H9 (cell line): Measurements from ENCODE around the gene BOLA2B. TPM values are rescaled to one million over a fixed set of nuclear protein-coding genes. Genes with fewer than 3 reads are reported as not detected.

ENCODE experiments used
- DNase-seq: peaks from one replicate; pipeline ENCODE4 v3.0.0-alpha.2; 2017
- H2AFZ ChIP-seq: one replicate; pipeline ENCODE4 v1.6.1; 2013; ENCODE audit warnings: mild to moderate bottlenecking, low read length, control low read depth, moderate library complexity
- H2AK5ac ChIP-seq: 2 replicates; pipeline ENCODE4 v1.6.1; 2013; ENCODE audit warnings: low read length, control low read depth, mixed read lengths; ENCODE audit not compliant: insufficient read length
- H2BK120ac ChIP-seq: one replicate; pipeline ENCODE4 v1.6.1; 2013; ENCODE audit warnings: low read depth, mild to moderate bottlenecking, low read length, control low read depth, inconsistent platforms; ENCODE audit not compliant: poor library complexity, severe bottlenecking
- H2BK12ac ChIP-seq: 2 replicates; pipeline ENCODE4 v1.6.1; 2013; ENCODE audit warnings: low read length, control low read depth, mixed read lengths, low read depth; ENCODE audit not compliant: insufficient read length
- H2BK15ac ChIP-seq: 2 replicates; pipeline ENCODE4 v1.6.1; 2013; ENCODE audit warnings: low read depth, low read length, control low read depth
- H2BK20ac ChIP-seq: one replicate; pipeline ENCODE4 v1.6.1; 2013; ENCODE audit warnings: low read depth, mild to moderate bottlenecking, low read length, control low read depth, inconsistent platforms; ENCODE audit not compliant: poor library complexity, severe bottlenecking
- H2BK5ac ChIP-seq: 2 replicates; pipeline ENCODE4 v1.6.1; 2013; ENCODE audit warnings: low read length, control low read depth, mixed read lengths; ENCODE audit not compliant: insufficient read length
- H3K14ac ChIP-seq: 2 replicates; pipeline ENCODE4 v1.6.1; 2013; ENCODE audit warnings: low read length, control low read depth; ENCODE audit not compliant: insufficient read depth
- H3K18ac ChIP-seq: 2 replicates; pipeline ENCODE4 v1.6.1; 2013; ENCODE audit warnings: low read depth, mild to moderate bottlenecking, mixed read lengths, low read length, control low read depth; ENCODE audit not compliant: insufficient read length
- H3K23ac ChIP-seq: 2 replicates; pipeline ENCODE4 v1.6.1; 2013; ENCODE audit warnings: low read length, control low read depth, mixed read lengths, low read depth; ENCODE audit not compliant: insufficient read length
- H3K23me2 ChIP-seq: 2 replicates; pipeline ENCODE4 v1.6.1; 2013; ENCODE audit warnings: low read depth, mild to moderate bottlenecking, mixed read lengths, low read length, control low read depth; ENCODE audit not compliant: insufficient read length, poor library complexity, severe bottlenecking
- H3K27ac ChIP-seq: 2 replicates; pipeline ENCODE4 v1.5.1; 2013; ENCODE audit warnings: low read length, control low read depth, mixed read lengths, low read depth; ENCODE audit not compliant: insufficient read length
- H3K27me3 ChIP-seq: 2 replicates; pipeline ENCODE4 v1.6.1; 2013; ENCODE audit warnings: low read length, control low read depth, inconsistent platforms; ENCODE audit not compliant: insufficient read depth
- H3K4ac ChIP-seq: 2 replicates; pipeline ENCODE4 v1.6.1; 2013; ENCODE audit warnings: low read depth, mild to moderate bottlenecking, control low read depth, inconsistent platforms, low read length, moderate library complexity
- H3K4me1 ChIP-seq: 2 replicates; pipeline ENCODE4 v1.6.1; 2013; ENCODE audit warnings: low read length, control low read depth, inconsistent platforms; ENCODE audit not compliant: insufficient read depth
- H3K4me2 ChIP-seq: 2 replicates; pipeline ENCODE4 v1.6.1; 2013; ENCODE audit warnings: low read length, control low read depth, mixed read lengths; ENCODE audit not compliant: insufficient read length, insufficient read depth
- H3K56ac ChIP-seq: 2 replicates; pipeline ENCODE4 v1.6.1; 2013; ENCODE audit warnings: low read depth, mild to moderate bottlenecking, mixed read lengths, low read length, control low read depth; ENCODE audit not compliant: insufficient read length
- H3K79me1 ChIP-seq: 2 replicates; pipeline ENCODE4 v1.6.1; 2013; ENCODE audit warnings: low read depth, mild to moderate bottlenecking, moderate library complexity, low read length, control low read depth, inconsistent platforms; ENCODE audit not compliant: insufficient read depth, poor library complexity, severe bottlenecking
- H3K79me2 ChIP-seq: 2 replicates; pipeline ENCODE4 v1.6.1; 2013; ENCODE audit warnings: low read length, control low read depth, inconsistent platforms; ENCODE audit not compliant: insufficient read depth
- H3K9ac ChIP-seq: 2 replicates; pipeline ENCODE4 v1.6.1; 2013; ENCODE audit warnings: low read length, control low read depth, mixed read lengths; ENCODE audit not compliant: insufficient read length; ENCODE audit errors: extremely low read depth
- H3K9me3 ChIP-seq: one replicate; pipeline ENCODE4 v1.6.1; 2013; ENCODE audit warnings: low read depth, low read length, inconsistent platforms; ENCODE audit not compliant: control insufficient read depth
- H3T11ph ChIP-seq: one replicate; pipeline ENCODE4 v1.6.1; 2013; ENCODE audit warnings: mild to moderate bottlenecking, low read length, control low read depth, inconsistent platforms
- H4K20me1 ChIP-seq: one replicate; pipeline ENCODE4 v1.6.1; 2013; ENCODE audit not compliant: control insufficient read depth, insufficient read length, insufficient read depth
- H4K5ac ChIP-seq: 2 replicates; pipeline ENCODE4 v1.6.1; 2013; ENCODE audit warnings: low read depth, mild to moderate bottlenecking, mixed read lengths, low read length, control low read depth; ENCODE audit not compliant: insufficient read length
- H4K8ac ChIP-seq: replicated peaks from 2 replicates; pipeline ENCODE4 v1.6.1; 2013; ENCODE audit warnings: low read length, control low read depth, mixed read lengths, low read depth; ENCODE audit not compliant: insufficient read length
- H4K91ac ChIP-seq: 2 replicates; pipeline ENCODE4 v1.6.1; 2013; ENCODE audit warnings: low read depth, mild to moderate bottlenecking, moderate library complexity, mixed read lengths, low read length, control low read depth; ENCODE audit not compliant: insufficient read length
- H3K27ac Mint-ChIP-seq, 3 experiments: 2 replicates in 2 of 3; 3 replicates in 1 of 3; pipeline ENCODE4 v1.8.0; 2020 to 2021; ENCODE audit warnings: mixed read lengths in 3 of 3, mild to moderate bottlenecking in 1 of 3, moderate library complexity in 1 of 3
- H3K27me3 Mint-ChIP-seq: 2 replicates; pipeline ENCODE4 v1.8.0; 2021; ENCODE audit warnings: low read depth, mild to moderate bottlenecking, moderate library complexity, mixed read lengths
- H3K36me3 Mint-ChIP-seq, 3 experiments: 2 replicates in 2 of 3; 3 replicates in 1 of 3; pipeline ENCODE4 v1.8.0; 2020 to 2021; ENCODE audit warnings: low read depth in 3 of 3, mixed read lengths in 3 of 3; ENCODE audit not compliant: insufficient read depth in 1 of 3
- H3K4me1 Mint-ChIP-seq, 2 experiments: 2 replicates each; pipeline ENCODE4 v1.8.0; 2020; ENCODE audit warnings: mixed read lengths in 2 of 2
- H3K4me3 Mint-ChIP-seq, 2 experiments: 2 replicates in 1 of 2; 3 replicates in 1 of 2; pipeline ENCODE4 v1.8.0; 2020 to 2021; ENCODE audit warnings: mild to moderate bottlenecking in 2 of 2, mixed read lengths in 2 of 2, moderate library complexity in 1 of 2
- H3K9me3 Mint-ChIP-seq, 2 experiments: 2 replicates in 1 of 2; 3 replicates in 1 of 2; pipeline ENCODE4 v1.8.0; 2020; ENCODE audit warnings: mild to moderate bottlenecking in 2 of 2, mixed read lengths in 2 of 2, moderate library complexity in 1 of 2
- CTCF ChIP-seq: fragments of 200-600 bp; sonication (generic); conservative IDR thresholded peaks from 3 replicates; pipeline ENCODE4 v1.8.0; 2021; ENCODE audit warnings: antibody characterized with exemption, mild to moderate bottlenecking
- WGBS: extraction: QIAGEN DNeasy Blood & Tissue Kit; methylation state at CpG from one replicate; pipeline ENCODE4 v1.1.7; 2013; ENCODE audit warnings: missing lambda C conversion rate, low lambda C conversion rate, mixed read lengths; ENCODE audit not compliant: insufficient read length; ENCODE audit errors: extremely low coverage; 5-methylcytosine and 5-hydroxymethylcytosine counted together
- total RNA-seq: library from RNA; stranded (reverse); gene quantifications from 2 replicates; pipeline ENCODE4 v1.2.1, GENCODE V29; 2021

BOLA2B gene
- total RNA-seq, 1 experiment from 2014 or later, result 218 TPM

GRCh38 chr16:30180741-30181140, 12.7 kb downstream of the BOLA2B start:
- Mint-ChIP-seq H3K36me3 (peaks cover 0 to 1% (median 0%) of the 10 kb centered on the region in 3 experiments; a peak in 1 of 7 replicates), H3K27ac (0 out of 7 replicates have a peak overlapping the region, but pooled peaks of 1 of the 3 experiments have one; percentile 55), H3K4me1 (peaks cover 0 to 13% of the 10 kb centered on the region in 2 experiments; a peak in 2 of 4 replicates), H3K9me3 (no peaks in the 10 kb centered on the region), H3K4me3 (no peak overlapping the region), H3K27me3 (peaks cover 45% of the 10 kb centered on the region)
- Histone ChIP-seq H2BK12ac (no peak overlapping the region), H3K14ac (no peak overlapping the region), H4K91ac (no peak overlapping the region), H3K56ac (no peak overlapping the region), H4K8ac (no peak overlapping the region), H3T11ph (no peak overlapping the region), H3K79me2 (no peaks in the 10 kb centered on the region), H3K27ac (no peak overlapping the region), H4K5ac (no peak overlapping the region), H3K23me2 (peaks cover 4% of the 10 kb centered on the region), H3K9ac (no peak overlapping the region), H3K23ac (no peak overlapping the region), H3K4ac (no peak overlapping the region), H3K9me3 (no peaks in the 10 kb centered on the region), H3K79me1 (no peaks in the 10 kb centered on the region), H2BK5ac (no peak overlapping the region), H3K18ac (no peak overlapping the region), H2BK120ac (no peak overlapping the region), H3K4me2 (no peak overlapping the region), H3K4me1 (no peaks in the 10 kb centered on the region), H4K20me1 (no peaks in the 10 kb centered on the region), H2AK5ac (no peak overlapping the region), H2BK20ac (no peak overlapping the region), H2BK15ac (no peak overlapping the region), H3K27me3 (peaks cover 4% of the 10 kb centered on the region; the same call in 1 of the 2 replicates), H2AFZ (no peak overlapping the region)
- no CpG with 5 or more reads among the region's 3 CpGs for WGBS
- TF ChIP-seq CTCF, result no peak
- no peak for DNase-seq
